Jurkat, Clone E6-1 (cell line): ENCODE results near the gene CDON.
"Not testable (repeated sequence)": the region's sequence is repeated elsewhere in the genome, so short reads cannot be mapped to it uniquely, and the experiment has no call there.

Experiments used
- DNase-seq: peaks from one replicate; pipeline ENCODE4 v3.0.0-alpha.2; 2011; ENCODE audit warnings: low read depth, low spot score
- H3K4me3 ChIP-seq: 2 replicates; pipeline ENCODE4 v1.5.1; 2011; ENCODE audit warnings: mild to moderate bottlenecking, low read length, control low read depth, moderate library complexity

The CDON gene

DNA sequence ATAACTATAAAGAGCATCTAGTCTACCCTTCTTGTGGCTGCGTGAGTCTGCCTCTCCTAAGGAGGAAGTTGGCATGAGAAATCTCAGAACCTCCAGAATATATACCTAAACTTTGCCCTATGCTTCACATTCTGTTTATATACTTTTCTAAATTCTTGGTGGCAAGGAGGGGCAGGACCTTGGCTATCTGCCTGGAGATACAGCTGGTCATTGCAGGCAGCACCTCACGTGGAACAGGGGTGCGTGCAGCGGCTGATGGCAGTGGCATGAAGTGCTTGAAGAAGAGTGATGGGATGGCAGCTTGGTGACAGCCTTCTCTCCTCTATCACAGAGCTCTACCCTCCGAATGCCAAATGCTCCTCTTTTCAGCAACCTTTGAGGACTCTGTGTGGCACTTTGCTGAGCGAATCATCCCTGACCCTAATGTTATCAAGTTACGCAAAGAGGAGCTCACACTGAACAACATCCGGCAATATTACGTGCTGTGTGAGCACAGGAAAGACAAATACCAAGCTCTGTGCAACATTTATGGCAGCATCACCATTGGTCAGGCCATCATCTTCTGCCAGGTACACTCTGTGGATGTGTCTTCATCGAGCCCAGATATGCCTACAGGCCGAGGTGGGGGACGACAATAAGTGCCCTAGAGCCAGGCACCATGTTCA is 145.9 kb downstream of the CDON start:
- no peak for DNase-seq
- no peak overlapping the region for H3K4me3 ChIP-seq

DNA sequence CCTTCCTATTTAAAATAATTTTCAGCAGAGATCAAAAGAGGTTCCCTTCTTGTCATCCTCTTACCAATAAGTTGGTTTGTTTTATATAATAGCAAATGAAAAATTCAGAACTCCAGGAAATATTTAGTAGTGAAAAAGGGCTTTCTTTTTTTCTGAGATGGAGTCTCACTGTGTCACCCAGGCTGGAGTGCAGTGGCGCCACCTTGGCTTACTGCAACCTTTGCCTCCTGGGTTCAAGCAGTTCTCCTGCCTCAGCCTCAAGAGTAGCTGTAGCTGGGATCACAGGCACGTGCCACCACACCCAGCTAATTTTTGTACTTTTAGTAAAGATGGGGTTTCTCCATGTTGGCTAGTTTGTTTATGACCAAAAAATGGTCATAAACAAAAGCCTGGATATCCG is 148.1 kb downstream of the CDON start:
- DNase-seq, H3K4me3 ChIP-seq: not testable (repeated sequence)

DNA sequence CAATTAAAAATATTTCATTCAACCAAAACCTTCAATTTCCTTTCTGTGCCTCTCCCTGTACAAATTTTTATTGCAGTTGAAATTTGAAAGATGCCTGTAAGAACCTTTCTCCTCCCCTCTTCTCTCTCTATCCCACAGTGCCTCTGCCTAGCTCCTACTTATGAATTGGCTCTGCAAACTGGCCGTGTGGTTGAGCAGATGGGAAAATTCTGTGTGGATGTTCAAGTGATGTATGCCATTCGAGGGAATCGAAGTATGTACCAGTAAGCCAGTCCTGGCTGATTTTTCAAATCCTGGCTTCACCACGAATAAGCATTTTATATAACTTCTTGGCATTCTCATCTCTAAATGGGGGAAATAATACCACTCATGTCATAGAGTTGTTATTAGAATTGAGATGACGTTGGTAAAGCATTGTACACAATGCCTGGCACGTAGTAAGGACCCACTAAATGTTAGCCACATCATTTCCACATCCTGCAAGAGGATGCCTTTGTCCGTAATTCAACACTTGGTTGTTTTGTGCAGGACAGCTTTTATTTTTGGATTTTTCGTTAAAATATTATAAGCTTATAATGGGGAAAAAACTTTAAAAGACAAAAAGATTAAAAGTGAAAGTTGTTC is 152.3 kb downstream of the CDON start:
- DNase-seq: no peak
- H3K4me3 ChIP-seq: no peak overlapping the region
